PC-9 (cell line): Measurements from ENCODE around the gene TUBA4B.

Experiments used
- CTCF ChIP-seq: fragments of 200-600 bp; sonication (generic); conservative IDR thresholded peaks from 2 replicates; pipeline ENCODE4 v1.6.1; 2017; ENCODE audit warnings: mixed run types, antibody characterized with exemption, mild to moderate bottlenecking, moderate library complexity
- EZH2 ChIP-seq: fragments of 200-600 bp; sonication (generic); IDR thresholded peaks from 2 replicates; pipeline ENCODE4 v1.8.0; 2017; ENCODE audit warnings: antibody characterized with exemption, low read depth

DNA sequence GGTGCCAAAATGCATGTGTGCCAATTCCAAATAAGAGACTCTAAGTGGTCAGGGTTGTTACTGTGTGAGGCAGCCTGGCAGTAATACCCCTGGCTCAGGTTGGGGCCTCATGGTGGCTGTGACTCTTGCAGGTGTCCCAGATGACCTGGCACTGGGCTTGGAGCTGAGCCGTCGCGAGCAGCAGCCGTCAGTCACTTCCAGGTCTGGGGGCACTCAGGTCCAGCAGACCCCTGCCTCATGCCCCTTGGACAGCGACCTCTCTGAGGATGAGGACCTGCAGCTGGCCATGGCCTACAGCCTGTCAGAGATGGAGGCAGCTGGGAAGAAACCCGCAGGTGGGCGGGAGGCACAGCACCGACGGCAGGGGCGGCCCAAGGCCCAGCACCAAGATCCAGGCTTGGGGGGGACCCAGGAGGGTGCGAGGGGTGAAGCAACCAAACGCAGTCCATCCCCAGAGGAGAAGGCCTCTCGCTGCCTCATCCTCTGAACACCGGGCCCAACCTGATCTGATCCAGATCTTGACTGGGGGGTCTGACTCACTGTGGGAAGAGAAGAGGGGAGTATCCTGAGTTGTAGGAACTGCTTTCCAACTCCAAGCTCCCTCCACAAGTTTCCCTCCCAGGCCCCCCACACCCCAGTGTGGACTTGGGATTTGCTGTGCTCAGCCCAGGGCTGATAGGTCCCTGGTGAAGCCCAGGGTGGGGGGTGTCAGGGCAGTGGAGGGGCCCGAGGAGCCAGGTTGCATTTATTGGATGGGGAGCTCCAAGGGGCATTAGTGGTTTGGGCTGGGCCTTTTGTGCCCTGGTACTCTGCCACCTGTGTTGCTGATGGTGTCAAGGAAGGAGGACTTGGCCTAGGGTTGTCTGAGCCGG lies 31.7 kb downstream of the TUBA4B start:
- TF ChIP-seq CTCF (no peak), EZH2 (no peak)
